Measurements from ENCODE around the gene ASB16.
A peak's percentile ranks its signal among the peaks of the same experiment; 100 is the strongest.
"Not testable (repeated sequence)": the region's sequence is repeated elsewhere in the genome, so short reads cannot be mapped to it uniquely, and the experiment has no call there.

ASB16 gene

GRCh38 chr17:44149066-44149465 is 21.4 kb upstream of the ASB16 start:
- not testable (repeated sequence) for DNase-seq

GRCh38 chr17:44149750-44150329 is 20.7 kb upstream of the ASB16 start:
- no peak for DNase-seq

- no peak for DNase-seq
Measured at GRCh38 chr17:44152875-44153274, 17.6 kb upstream of the ASB16 start.

- no peak for DNase-seq
Measured at GRCh38 chr17:44155488-44155887, 15.0 kb upstream of the ASB16 start.

GRCh38 chr17:44159519-44160210 is 10.8 kb upstream of the ASB16 start:
- DNase-seq, result no peak

- DNase-seq, result no peak
Measured at GRCh38 chr17:44164476-44164875, 6.0 kb upstream of the ASB16 start.

- no peak for DNase-seq
Measured at GRCh38 chr17:44167181-44167861, 3.2 kb upstream of the ASB16 start.

GRCh38 chr17:44170135-44170498 is 387 bp upstream of the ASB16 start:
- DNase-seq, result no peak

- DNase-seq, result no peak
Measured at GRCh38 chr17:44171931-44172455, 1.5 kb downstream of the ASB16 start.

GRCh38 chr17:44174427-44174826 is 3.9 kb downstream of the ASB16 start:
- DNase-seq, result no peak

GRCh38 chr17:44176257-44176656 is 5.8 kb downstream of the ASB16 start:
- no peak for DNase-seq

- no peak for DNase-seq
Measured at GRCh38 chr17:44176671-44177501, 6.4 kb downstream of the ASB16 start.

- DNase-seq, result no peak
Measured at GRCh38 chr17:44177640-44178039, 7.1 kb downstream of the ASB16 start.

- DNase-seq, result no peak
Measured at GRCh38 chr17:44178133-44178532, 7.6 kb downstream of the ASB16 start.

GRCh38 chr17:44183024-44183423 is 12.5 kb downstream of the ASB16 start:
- DNase-seq, result no peak

- no peak for DNase-seq
Measured at GRCh38 chr17:44184212-44184810, 13.8 kb downstream of the ASB16 start.

- peak; percentile 99 for DNase-seq
Measured at GRCh38 chr17:44186307-44187130, 16.0 kb downstream of the ASB16 start, which contains the start of gene TMUB2. TSS of gene TMUB2 (plus strand) at chr17:44186972. CDS start at chr17:44187709, 737 bp downstream.

GRCh38 chr17:44187131-44187899 is 16.8 kb downstream of the ASB16 start:
- DNase-seq, result no peak

- DNase-seq, result no peak
Measured at GRCh38 chr17:44188576-44189403, 18.3 kb downstream of the ASB16 start.

- DNase-seq, result no peak
Measured at GRCh38 chr17:44190481-44190880, 20.0 kb downstream of the ASB16 start.

Measured in GDM1 (cell line).